Muscle layer of colon (tissue), 2 donors: Measurements from ENCODE around the gene GPR176.

Source experiments
- H3K27ac ChIP-seq: one replicate; pipeline ENCODE4 v1.7.0; 2013; ENCODE audit warnings: low read depth, mild to moderate bottlenecking, low read length, moderate library complexity
- H3K27me3 ChIP-seq, 2 donors: one replicate each; pipeline ENCODE4 v1.7.0; 2013; ENCODE audit warnings: low read length in 2 of 2, mild to moderate bottlenecking in 2 of 2; ENCODE audit not compliant: insufficient read depth in 2 of 2, control insufficient read depth in 1 of 2
- H3K36me3 ChIP-seq: one replicate; pipeline ENCODE4 v1.7.0; 2013; ENCODE audit warnings: mild to moderate bottlenecking, low read length; ENCODE audit not compliant: insufficient read depth
- H3K4me1 ChIP-seq: one replicate; pipeline ENCODE4 v1.7.0; 2013; ENCODE audit warnings: mild to moderate bottlenecking, low read length; ENCODE audit not compliant: insufficient read depth
- H3K4me3 ChIP-seq, 2 donors: one replicate each; pipeline ENCODE4 v1.7.0; 2013; ENCODE audit warnings: low read length in 2 of 2, low read depth in 1 of 2, mild to moderate bottlenecking in 1 of 2, moderate library complexity in 1 of 2
- H3K9ac ChIP-seq: one replicate; pipeline ENCODE4 v1.7.0; 2013; ENCODE audit warnings: low read length
- H3K9me3 ChIP-seq: one replicate; pipeline ENCODE4 v1.7.0; 2013; ENCODE audit warnings: mild to moderate bottlenecking, low read length
- donor health status: abdominal sarcoma.
- donor health status: Adenocarcinoma of cecum.

GPR176 gene

GRCh38 chr15:39948817-39949216, 28.8 kb upstream of the GPR176 start:
- Histone ChIP-seq H3K9ac (no peak overlapping the region), H3K4me1 (no peaks in the 10 kb centered on the region), H3K9me3 (no peaks in the 10 kb centered on the region), H3K27me3 (no peaks in the 10 kb centered on the region), H3K36me3 (peaks cover 62% of the 10 kb centered on the region), H3K4me3 (no peak overlapping the region), H3K27ac (no peak overlapping the region)

GRCh38 chr15:39947401-39948197, 27.5 kb upstream of the GPR176 start:
- Histone ChIP-seq H3K9me3 (no peaks in the 10 kb centered on the region), H3K27me3 (no peaks in the 10 kb centered on the region), H3K36me3 (peaks cover 55% of the 10 kb centered on the region), H3K9ac (no peak overlapping the region), H3K4me3 (no peak overlapping the region), H3K27ac (no peak overlapping the region), H3K4me1 (no peaks in the 10 kb centered on the region)

GRCh38 chr15:39946862-39947261, 26.8 kb upstream of the GPR176 start:
- Histone ChIP-seq H3K36me3 (peaks cover 55% of the 10 kb centered on the region), H3K4me3 (no peak overlapping the region), H3K9ac (no peak overlapping the region), H3K4me1 (peaks cover 4% of the 10 kb centered on the region), H3K27me3 (no peaks in the 10 kb centered on the region), H3K27ac (no peak overlapping the region), H3K9me3 (no peaks in the 10 kb centered on the region)

- H3K36me3 ChIP-seq: peaks cover 52% of the 10 kb centered on the region
- no peaks in the 10 kb centered on the region for H3K27me3 ChIP-seq
- no peak overlapping the region for H3K9ac ChIP-seq
- peaks cover 4% of the 10 kb centered on the region for H3K4me1 ChIP-seq
- no peak overlapping the region for H3K27ac ChIP-seq
- H3K9me3 ChIP-seq: no peaks in the 10 kb centered on the region
- no peak overlapping the region for H3K4me3 ChIP-seq
Observed at GRCh38 chr15:39944726-39945125, 24.7 kb upstream of the GPR176 start.

GRCh38 chr15:39942753-39943150, 22.7 kb upstream of the GPR176 start:
- peaks cover 45% of the 10 kb centered on the region for H3K36me3 ChIP-seq
- H3K27me3 ChIP-seq: no peaks in the 10 kb centered on the region
- peaks cover 8% of the 10 kb centered on the region for H3K4me1 ChIP-seq
- no peak overlapping the region for H3K9ac ChIP-seq
- no peak overlapping the region for H3K27ac ChIP-seq
- no peaks in the 10 kb centered on the region for H3K9me3 ChIP-seq
- H3K4me3 ChIP-seq: no peak overlapping the region

GRCh38 chr15:39942101-39942752, 22.2 kb upstream of the GPR176 start:
- Histone ChIP-seq H3K4me1 (peaks cover 12% of the 10 kb centered on the region), H3K36me3 (peaks cover 41% of the 10 kb centered on the region), H3K27me3 (no peaks in the 10 kb centered on the region), H3K9me3 (no peaks in the 10 kb centered on the region), H3K4me3 (no peak overlapping the region), H3K27ac (no peak overlapping the region), H3K9ac (no peak overlapping the region)

- Histone ChIP-seq H3K9me3 (no peaks in the 10 kb centered on the region), H3K27ac (no peak overlapping the region), H3K4me1 (peaks cover 25% of the 10 kb centered on the region), H3K4me3 (no peak overlapping the region), H3K27me3 (no peaks in the 10 kb centered on the region), H3K9ac (no peak overlapping the region), H3K36me3 (peaks cover 29% of the 10 kb centered on the region)
Observed at GRCh38 chr15:39939487-39940452, 19.7 kb upstream of the GPR176 start.

- no peaks in the 10 kb centered on the region for H3K9me3 ChIP-seq
- H3K27ac ChIP-seq: no peak overlapping the region
- no peak overlapping the region for H3K9ac ChIP-seq
- peaks cover 19% of the 10 kb centered on the region for H3K36me3 ChIP-seq
- H3K27me3 ChIP-seq: no peaks in the 10 kb centered on the region
- peaks cover 29% of the 10 kb centered on the region for H3K4me1 ChIP-seq
- no peak overlapping the region for H3K4me3 ChIP-seq
Observed at GRCh38 chr15:39937696-39938095, 17.6 kb upstream of the GPR176 start.

- peaks cover 19% of the 10 kb centered on the region for H3K36me3 ChIP-seq
- H3K27ac ChIP-seq: no peak overlapping the region
- no peaks in the 10 kb centered on the region for H3K9me3 ChIP-seq
- no peak overlapping the region for H3K4me3 ChIP-seq
- peaks cover 25% of the 10 kb centered on the region for H3K4me1 ChIP-seq
- H3K27me3 ChIP-seq: no peaks in the 10 kb centered on the region
- no peak overlapping the region for H3K9ac ChIP-seq
Observed at GRCh38 chr15:39936681-39937080, 16.6 kb upstream of the GPR176 start.

GRCh38 chr15:39936187-39936586, 16.1 kb upstream of the GPR176 start:
- no peak overlapping the region for H3K9ac ChIP-seq
- peaks cover 25% of the 10 kb centered on the region for H3K4me1 ChIP-seq
- no peaks in the 10 kb centered on the region for H3K9me3 ChIP-seq
- no peak overlapping the region for H3K27ac ChIP-seq
- no peaks in the 10 kb centered on the region for H3K27me3 ChIP-seq
- H3K36me3 ChIP-seq: peaks cover 18% of the 10 kb centered on the region
- H3K4me3 ChIP-seq: no peak overlapping the region

GRCh38 chr15:39935241-39935640, 15.2 kb upstream of the GPR176 start:
- Histone ChIP-seq H3K27me3 (no peaks in the 10 kb centered on the region), H3K9me3 (no peaks in the 10 kb centered on the region), H3K36me3 (peaks cover 11% of the 10 kb centered on the region), H3K4me1 (peaks cover 25% of the 10 kb centered on the region), H3K9ac (no peak overlapping the region), H3K27ac (no peak overlapping the region), H3K4me3 (peak overlapping the region in 1 of 2 donors; percentile 91)
